AG04449 (cell line): ENCODE results near the gene JAGN1.
"Not testable (repeated sequence)": the region's sequence is repeated elsewhere in the genome, so short reads cannot be mapped to it uniquely, and the experiment has no call there.

ENCODE experiments used
- CTCF ChIA-PET: fragments of 350-600 bp; formaldehyde crosslinking; extraction: SDS; loops from one replicate; lab custom pipeline; 2021; ENCODE audit warnings: antibody characterized with exemption; lab: Yijun Ruan, JAX
- POLR2A ChIA-PET: fragments of 400-600, 350-600 bp; formaldehyde crosslinking; extraction: SDS; loops from one replicate; lab custom pipeline; 2020; ENCODE audit warnings: antibody characterized with exemption, inconsistent platforms; lab: Yijun Ruan, JAX
- DNase-seq: peaks from one replicate; pipeline ENCODE4 v3.0.0-alpha.2; 2010; ENCODE audit warnings: low read depth, low spot score
- H3K4me3 ChIP-seq: 2 replicates; pipeline ENCODE4 v1.5.1; 2011; ENCODE audit warnings: low read depth, mild to moderate bottlenecking, control low read depth, low read length
- TF ChIP-seq, protein P1 (sequence below): IDR thresholded peaks from one replicate; pipeline ENCODE4 v1.5.1; 2011; ENCODE audit warnings: mild to moderate bottlenecking, moderate library complexity, low read length, control low read depth, inconsistent platforms; ENCODE audit not compliant: insufficient read depth; ENCODE audit errors: missing control alignments

The JAGN1 gene

GRCh38 chr3:9937486-9938238 lies 47.3 kb downstream of the JAGN1 start:
- no peak for DNase-seq
- TF ChIP-seq, protein P1, sequence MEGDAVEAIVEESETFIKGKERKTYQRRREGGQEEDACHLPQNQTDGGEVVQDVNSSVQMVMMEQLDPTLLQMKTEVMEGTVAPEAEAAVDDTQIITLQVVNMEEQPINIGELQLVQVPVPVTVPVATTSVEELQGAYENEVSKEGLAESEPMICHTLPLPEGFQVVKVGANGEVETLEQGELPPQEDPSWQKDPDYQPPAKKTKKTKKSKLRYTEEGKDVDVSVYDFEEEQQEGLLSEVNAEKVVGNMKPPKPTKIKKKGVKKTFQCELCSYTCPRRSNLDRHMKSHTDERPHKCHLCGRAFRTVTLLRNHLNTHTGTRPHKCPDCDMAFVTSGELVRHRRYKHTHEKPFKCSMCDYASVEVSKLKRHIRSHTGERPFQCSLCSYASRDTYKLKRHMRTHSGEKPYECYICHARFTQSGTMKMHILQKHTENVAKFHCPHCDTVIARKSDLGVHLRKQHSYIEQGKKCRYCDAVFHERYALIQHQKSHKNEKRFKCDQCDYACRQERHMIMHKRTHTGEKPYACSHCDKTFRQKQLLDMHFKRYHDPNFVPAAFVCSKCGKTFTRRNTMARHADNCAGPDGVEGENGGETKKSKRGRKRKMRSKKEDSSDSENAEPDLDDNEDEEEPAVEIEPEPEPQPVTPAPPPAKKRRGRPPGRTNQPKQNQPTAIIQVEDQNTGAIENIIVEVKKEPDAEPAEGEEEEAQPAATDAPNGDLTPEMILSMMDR = no peak
- no peak overlapping the region for H3K4me3 ChIP-seq
- POLR2A ChIA-PET = no interaction called here
- CTCF ChIA-PET = interaction anchor here (1.4 kb wide), 1 partner anchor 9 kb away, joined by 3 read pairs; no protein-coding TSS in a partner anchor

DNA sequence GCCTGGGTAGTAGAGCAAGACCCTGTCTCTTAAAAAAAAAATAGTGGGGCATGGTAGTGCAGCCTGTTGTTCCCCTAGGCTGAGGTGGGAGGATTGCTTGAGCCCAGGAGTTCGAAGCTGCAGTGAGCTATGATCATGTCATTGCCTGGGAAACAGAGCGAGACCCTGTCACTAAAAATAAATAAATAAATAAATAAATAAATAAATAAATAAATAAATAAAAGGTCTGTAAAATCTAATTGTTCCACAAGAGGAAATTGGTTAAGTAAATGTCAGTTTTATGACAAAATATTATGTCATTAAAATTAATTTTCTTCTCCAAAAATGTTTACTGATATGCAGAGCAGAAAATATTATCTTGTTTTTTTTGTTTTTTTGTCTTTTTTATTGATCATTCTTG lies 48.6 kb downstream of the JAGN1 start:
- DNase-seq = no peak
- H3K4me3 ChIP-seq = no peak overlapping the region
- ChIA-PET CTCF (interaction anchor here (1.4 kb wide), 1 partner anchor 8 kb away, joined by 3 read pairs; no protein-coding TSS in a partner anchor), POLR2A (no interaction called here)
- TF ChIP-seq, protein P1 = no peak

- POLR2A ChIA-PET, DNase-seq, CTCF ChIA-PET, H3K4me3 ChIP-seq: not testable (repeated sequence)
Observed at GRCh38 chr3:9939906-9940305, 49.5 kb downstream of the JAGN1 start.

DNA sequence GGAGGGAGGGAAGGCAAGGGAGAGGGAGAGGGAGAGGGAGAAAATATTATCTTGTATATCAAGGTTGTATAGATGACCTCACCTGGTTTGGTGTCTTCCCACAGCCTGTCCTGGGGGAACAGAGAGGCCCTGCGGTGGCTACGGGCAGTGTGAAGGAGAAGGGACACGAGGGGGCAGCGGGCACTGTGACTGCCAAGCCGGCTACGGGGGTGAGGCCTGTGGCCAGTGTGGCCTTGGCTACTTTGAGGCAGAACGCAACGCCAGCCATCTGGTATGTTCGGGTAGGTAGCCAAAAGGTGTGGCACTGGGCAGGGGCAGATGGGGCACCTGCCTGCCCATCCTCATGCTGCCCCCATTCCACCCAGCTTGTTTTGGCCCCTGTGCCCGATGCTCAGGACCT lies 50.3 kb downstream of the JAGN1 start:
- TF ChIP-seq, protein P1 = no peak
- DNase-seq = no peak
- ChIA-PET CTCF (no interaction called here), POLR2A (no interaction called here)
- H3K4me3 ChIP-seq = no peak overlapping the region

DNA sequence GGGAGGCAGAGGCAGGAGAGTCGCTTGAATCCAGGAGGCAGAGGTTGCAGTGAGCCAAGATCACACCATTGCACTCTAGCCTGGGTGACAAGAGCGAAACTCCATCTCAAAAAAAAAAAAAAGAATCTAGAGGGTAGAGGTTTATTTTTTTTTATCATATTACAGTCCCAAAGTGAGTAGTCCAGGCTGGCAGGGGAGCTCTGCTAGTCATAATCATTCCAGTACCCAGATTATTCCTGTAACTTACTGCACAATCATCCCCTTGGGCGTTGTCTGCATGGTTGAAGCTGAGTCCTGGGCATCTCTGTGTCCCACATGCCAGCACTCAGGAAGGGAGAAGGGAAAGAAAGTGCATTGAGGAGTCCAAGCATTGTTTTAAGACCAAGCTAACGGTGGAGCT lies 51.8 kb downstream of the JAGN1 start:
- TF ChIP-seq, protein P1 = no peak
- CTCF ChIA-PET = interaction anchor here (1.2 to 3.9 kb wide), 3 partner anchors 9 to 51 kb away, joined by 3 to 33 read pairs (median 3); partner anchors contain the start of gene CRELD1
- H3K4me3 ChIP-seq = no peak overlapping the region
- POLR2A ChIA-PET = no interaction called here
- no peak for DNase-seq

DNA sequence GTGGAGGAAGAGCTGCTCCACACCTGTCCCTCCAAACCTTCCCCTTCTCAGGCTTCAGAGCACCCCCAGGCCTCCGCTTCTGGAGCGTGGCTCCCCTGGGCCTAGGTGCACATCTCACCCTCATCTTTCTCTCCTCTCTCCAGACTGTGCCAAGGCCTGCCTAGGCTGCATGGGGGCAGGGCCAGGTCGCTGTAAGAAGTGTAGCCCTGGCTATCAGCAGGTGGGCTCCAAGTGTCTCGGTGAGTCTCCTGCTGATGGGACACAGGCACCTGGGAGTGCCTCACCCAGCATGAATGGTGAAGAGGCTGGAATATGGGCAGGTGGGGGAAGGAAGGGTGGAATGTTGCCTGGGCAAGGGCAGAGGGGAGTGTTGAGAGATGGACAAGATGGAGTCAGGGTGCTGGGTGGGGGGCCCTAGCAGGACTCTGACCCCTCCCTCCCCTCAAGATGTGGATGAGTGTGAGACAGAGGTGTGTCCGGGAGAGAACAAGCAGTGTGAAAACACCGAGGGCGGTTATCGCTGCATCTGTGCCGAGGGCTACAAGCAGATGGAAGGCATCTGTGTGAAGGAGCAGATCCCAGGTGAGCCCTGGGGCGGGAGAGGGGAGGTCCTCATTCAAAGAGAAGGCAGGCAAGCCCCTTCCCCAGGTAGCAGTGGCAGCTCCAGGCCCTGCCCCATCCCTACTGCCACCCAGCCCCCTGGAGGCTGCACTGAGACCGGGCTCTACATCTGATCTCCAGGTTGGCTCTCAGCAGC lies 52.7 kb downstream of the JAGN1 start:
- H3K4me3 ChIP-seq = no peak overlapping the region
- DNase-seq = no peak
- ChIA-PET POLR2A (no interaction called here), CTCF (interaction anchor here (3.9 kb wide), 1 partner anchor 10 kb away, joined by 33 read pairs; the partner anchor contains the start of gene CRELD1)
- TF ChIP-seq, protein P1 = no peak
